ENCODE data around the gene KRT81. TPM values are rescaled to one million over a fixed set of nuclear protein-coding genes. Genes with fewer than 3 reads are reported as not detected.
A peak's percentile ranks its signal among the peaks of the same experiment; 100 is the strongest.

KRT81 gene
- total RNA-seq, 2 donors from 2014 or later = not detected

GRCh38 chr12:52251367-52252051 lies 39.8 kb downstream of the KRT81 start:
- H3K4me1 ChIP-seq (ENCODE audit: control insufficient read depth, insufficient read depth, low read length) = peaks cover 4% of the 10 kb centered on the region
- H3K27me3 ChIP-seq (ENCODE audit: control insufficient read depth, insufficient read depth, low read length, poor library complexity, severe bottlenecking) = peaks cover 67% of the 10 kb centered on the region
- 90 to 91% methylated on average over 6 to 9 of the region's 9 CpGs for WGBS, 2 experiments (ENCODE audit: insufficient coverage in 1 of 2, insufficient read length in 1 of 2)
- peaks cover 71% of the 10 kb centered on the region for H3K27me3 Mint-ChIP-seq (ENCODE audit: insufficient read depth)
- peaks cover 19% of the 10 kb centered on the region for H3K4me1 Mint-ChIP-seq
- H3K9ac ChIP-seq (ENCODE audit: extremely low read depth, low read length, poor library complexity, severe bottlenecking) = no peak overlapping the region
- no peaks in the 10 kb centered on the region for H3K36me3 Mint-ChIP-seq (ENCODE audit: low read depth)
- no peak overlapping the region for H3K4me3 ChIP-seq (ENCODE audit: low read length)
- peak; percentile 38 for DNase-seq
- H3K4me3 Mint-ChIP-seq = no peak overlapping the region
- no peaks in the 10 kb centered on the region for H3K9me3 ChIP-seq (ENCODE audit: control insufficient read depth, low read length)
- H3K36me3 ChIP-seq (ENCODE audit: control insufficient read depth, insufficient read depth, low read length) = no peaks in the 10 kb centered on the region
- H3K9me3 Mint-ChIP-seq = no peaks in the 10 kb centered on the region
- H3K27ac ChIP-seq (ENCODE audit: low read depth, low read length) = no peak overlapping the region
- no peak overlapping the region for H3K27ac Mint-ChIP-seq
- TF ChIP-seq CTCF (conservative IDR thresholded peaks at IDR 0.05) = no peak

- Histone ChIP-seq H3K27me3 (ENCODE audit: control insufficient read depth, insufficient read depth, low read length, poor library complexity, severe bottlenecking) (peaks cover 55% of the 10 kb centered on the region), H3K4me1 (ENCODE audit: control insufficient read depth, insufficient read depth, low read length) (peaks cover 4% of the 10 kb centered on the region), H3K4me3 (ENCODE audit: low read length) (no peak overlapping the region), H3K9me3 (ENCODE audit: control insufficient read depth, low read length) (no peaks in the 10 kb centered on the region), H3K27ac (ENCODE audit: low read depth, low read length) (no peak overlapping the region), H3K9ac (ENCODE audit: extremely low read depth, low read length, poor library complexity, severe bottlenecking) (no peak overlapping the region), H3K36me3 (ENCODE audit: control insufficient read depth, insufficient read depth, low read length) (no peaks in the 10 kb centered on the region)
- peak; percentile 88 for DNase-seq
- Mint-ChIP-seq H3K27me3 (ENCODE audit: insufficient read depth) (peaks cover 59% of the 10 kb centered on the region), H3K27ac (no peak overlapping the region), H3K4me3 (peak overlapping the region; percentile 44), H3K9me3 (no peaks in the 10 kb centered on the region), H3K36me3 (ENCODE audit: low read depth) (no peaks in the 10 kb centered on the region), H3K4me1 (peaks cover 19% of the 10 kb centered on the region)
- peak; percentile 64 for TF ChIP-seq CTCF (conservative IDR thresholded peaks at IDR 0.05)
- 35 to 37% methylated on average over 21 to 52 of the region's 52 CpGs for WGBS, 2 experiments (ENCODE audit: insufficient coverage in 1 of 2, insufficient read length in 1 of 2)
Observed at GRCh38 chr12:52250048-52250990, 41.0 kb downstream of the KRT81 start.

GRCh38 chr12:52249511-52250047 lies 41.8 kb downstream of the KRT81 start:
- no peak for TF ChIP-seq CTCF (conservative IDR thresholded peaks at IDR 0.05)
- Histone ChIP-seq H3K36me3 (ENCODE audit: control insufficient read depth, insufficient read depth, low read length) (no peaks in the 10 kb centered on the region), H3K4me3 (ENCODE audit: low read length) (no peak overlapping the region), H3K27ac (ENCODE audit: low read depth, low read length) (no peak overlapping the region), H3K9me3 (ENCODE audit: control insufficient read depth, low read length) (no peaks in the 10 kb centered on the region), H3K4me1 (ENCODE audit: control insufficient read depth, insufficient read depth, low read length) (peaks cover 4% of the 10 kb centered on the region), H3K27me3 (ENCODE audit: control insufficient read depth, insufficient read depth, low read length, poor library complexity, severe bottlenecking) (peaks cover 47% of the 10 kb centered on the region), H3K9ac (ENCODE audit: extremely low read depth, low read length, poor library complexity, severe bottlenecking) (no peak overlapping the region)
- no peaks in the 10 kb centered on the region for H3K36me3 Mint-ChIP-seq (ENCODE audit: low read depth)
- H3K4me1 Mint-ChIP-seq = peaks cover 19% of the 10 kb centered on the region
- no peaks in the 10 kb centered on the region for H3K9me3 Mint-ChIP-seq
- peaks cover 54% of the 10 kb centered on the region for H3K27me3 Mint-ChIP-seq (ENCODE audit: insufficient read depth)
- no peak overlapping the region for H3K27ac Mint-ChIP-seq
- H3K4me3 Mint-ChIP-seq = peak overlapping the region; percentile 44
- 93 to 98% methylated on average over 2 of the region's 2 CpGs for WGBS, 2 experiments (ENCODE audit: insufficient coverage in 1 of 2, insufficient read length in 1 of 2)
- DNase-seq = no peak
